ENCODE measurements around the gene EPHB6.

EPHB6 gene

GRCh38 chr7:142868188-142868985, 13.5 kb downstream of the EPHB6 start:
- no peak for TF ChIP-seq CTCF (IDR thresholded peaks at IDR 0.05; ENCODE audit: insufficient read depth, low read depth, low read length, missing control alignments)
- DNase-seq (ENCODE audit: low read depth) = no peak
- H3K4me3 ChIP-seq (ENCODE audit: low read length) = no peak overlapping the region

- no peak for DNase-seq (ENCODE audit: low read depth)
- H3K4me3 ChIP-seq (ENCODE audit: low read length) = no peak overlapping the region
- TF ChIP-seq CTCF (IDR thresholded peaks at IDR 0.05; ENCODE audit: insufficient read depth, low read depth, low read length, missing control alignments) = no peak
Measured at GRCh38 chr7:142868986-142869415, 14.1 kb downstream of the EPHB6 start.

- no peak overlapping the region for H3K4me3 ChIP-seq (ENCODE audit: low read length)
- DNase-seq (ENCODE audit: low read depth) = no peak
- TF ChIP-seq CTCF (IDR thresholded peaks at IDR 0.05; ENCODE audit: insufficient read depth, low read depth, low read length, missing control alignments) = no peak
Measured at GRCh38 chr7:142869434-142869833, 14.6 kb downstream of the EPHB6 start.

- H3K4me3 ChIP-seq (ENCODE audit: low read length) = no peak overlapping the region
- no peak for TF ChIP-seq CTCF (IDR thresholded peaks at IDR 0.05; ENCODE audit: insufficient read depth, low read depth, low read length, missing control alignments)
- DNase-seq (ENCODE audit: low read depth) = no peak
Measured at GRCh38 chr7:142870147-142870559, 15.3 kb downstream of the EPHB6 start.

- no peak for TF ChIP-seq CTCF (IDR thresholded peaks at IDR 0.05; ENCODE audit: insufficient read depth, low read depth, low read length, missing control alignments)
- DNase-seq (ENCODE audit: low read depth) = no peak
Measured at GRCh38 chr7:142870566-142871259, 15.8 kb downstream of the EPHB6 start.

GRCh38 chr7:142871260-142872105, 16.6 kb downstream of the EPHB6 start:
- no peak for DNase-seq (ENCODE audit: low read depth)
- no peak for TF ChIP-seq CTCF (IDR thresholded peaks at IDR 0.05; ENCODE audit: insufficient read depth, low read depth, low read length, missing control alignments)
- no peak overlapping the region for H3K4me3 ChIP-seq (ENCODE audit: low read length)

More at GRCh38 chr7:142870566-142871259, 15.8 kb downstream of the EPHB6 start:
- no peak overlapping the region for H3K4me3 ChIP-seq (ENCODE audit: low read length)

Data from epithelial cell of esophagus (primary cell).